H1 (cell line): Measurements from ENCODE around the gene DDX1. TPM values are rescaled to one million over a fixed set of nuclear protein-coding genes. Genes with fewer than 3 reads are reported as not detected.

Experiments
- CTCF ChIA-PET: fragments of 300-600 bp; sonication (Branson Sonifier 250); formaldehyde crosslinking; loops from one replicate; lab custom pipeline; 2021; ENCODE audit not compliant: partially characterized antibody; lab: Charles Lee
- POLR2A ChIA-PET: fragments of 300-600 bp; sonication (Branson Sonifier 250); formaldehyde crosslinking; loops from one replicate; lab custom pipeline; 2021; ENCODE audit warnings: inconsistent platforms; ENCODE audit not compliant: partially characterized antibody; lab: Charles Lee
- DNase-seq, 2 experiments: peaks; one replicate each; pipeline versions ENCODE4 v3.0.0 to v3.0.0-alpha.2; 2010 to 2022; ENCODE audit warnings: low spot score in 2 of 2, low read depth in 1 of 2, mixed read lengths in 1 of 2
- FAIRE-seq: peaks from 2 replicates; lab custom pipeline; 2011; peaks lifted over from hg19 to GRCh38; lab: Jason Lieb, UNC
- H2AFZ ChIP-seq: 2 replicates; pipeline ENCODE4 v1.8.1; 2012; ENCODE audit warnings: low read length, inconsistent platforms
- H2AK5ac ChIP-seq: 2 replicates; pipeline ENCODE4 v1.6.1; 2013; ENCODE audit warnings: low read depth, low read length
- H2BK120ac ChIP-seq: replicated peaks from 2 replicates; pipeline ENCODE3; 2013; ENCODE audit warnings: low read depth, low read length, inconsistent platforms
- H2BK12ac ChIP-seq: 2 replicates; pipeline ENCODE4 v1.6.1; 2013; ENCODE audit warnings: low read depth, low read length
- H2BK15ac ChIP-seq: 2 replicates; pipeline ENCODE4 v1.6.1; 2013; ENCODE audit warnings: low read length
- H2BK20ac ChIP-seq: 2 replicates; pipeline ENCODE4 v1.6.1; 2013; ENCODE audit warnings: low read length
- H2BK5ac ChIP-seq: 2 replicates; pipeline ENCODE4 v1.6.1; 2013; ENCODE audit warnings: low read depth, low read length
- H3K14ac ChIP-seq: 2 replicates; pipeline ENCODE4 v1.6.1; 2013; ENCODE audit warnings: inconsistent platforms; ENCODE audit not compliant: insufficient read length
- H3K18ac ChIP-seq: 2 replicates; pipeline ENCODE4 v1.6.1; 2013; ENCODE audit warnings: low read length; ENCODE audit errors: extremely low read depth
- H3K23ac ChIP-seq: 2 replicates; pipeline ENCODE4 v1.6.1; 2013; ENCODE audit warnings: inconsistent platforms; ENCODE audit not compliant: insufficient read length
- H3K23me2 ChIP-seq: 2 replicates; pipeline ENCODE4 v1.6.1; 2013; ENCODE audit warnings: low read depth, low read length
- H3K27ac ChIP-seq: 2 replicates; pipeline ENCODE4 v1.6.1; 2011; ENCODE audit warnings: low read depth, low read length, inconsistent platforms
- H3K27me3 ChIP-seq, 4 experiments: replicated peaks in 1 of 4; 1 replicate in 1 of 4; 2 replicates in 3 of 4; pipeline versions ENCODE4 v1.6.1 to v1.8.1; 2011 to 2013; ENCODE audit warnings: low read length in 3 of 4, mild to moderate bottlenecking in 3 of 4, inconsistent platforms in 2 of 4, mixed read lengths in 2 of 4, moderate library complexity in 1 of 4; ENCODE audit not compliant: control insufficient read depth in 3 of 4, insufficient read depth in 3 of 4; ENCODE audit errors: extremely low read depth in 1 of 4
- H3K36me3 ChIP-seq, 4 experiments: 2 replicates each; pipeline versions ENCODE4 v1.6.1 to v1.8.1; 2011 to 2013; ENCODE audit warnings: mild to moderate bottlenecking in 4 of 4, low read length in 3 of 4, moderate library complexity in 2 of 4, control low read depth in 1 of 4, inconsistent platforms in 1 of 4; ENCODE audit not compliant: insufficient read depth in 4 of 4, control insufficient read depth in 2 of 4
- H3K4ac ChIP-seq: replicated peaks from 2 replicates; pipeline ENCODE3; 2013; ENCODE audit warnings: low read length, low read depth, mixed read lengths, inconsistent platforms; ENCODE audit not compliant: insufficient read length
- H3K4me1 ChIP-seq, 4 experiments: replicated peaks in 1 of 4; 1 replicate in 1 of 4; 2 replicates in 3 of 4; pipeline versions ENCODE4 v1.6.1 to v1.8.1; 2011 to 2013; ENCODE audit warnings: low read length in 3 of 4, inconsistent platforms in 2 of 4, mixed read lengths in 1 of 4; ENCODE audit not compliant: insufficient read depth in 4 of 4, control insufficient read depth in 3 of 4
- H3K4me2 ChIP-seq, 2 experiments: 2 replicates each; pipeline versions ENCODE4 v1.6.1 to v1.8.1; 2011 to 2013; ENCODE audit warnings: low read depth in 2 of 2, low read length in 2 of 2, control low read depth in 1 of 2, inconsistent platforms in 1 of 2, mild to moderate bottlenecking in 1 of 2; ENCODE audit not compliant: insufficient read depth in 1 of 2
- H3K4me3 ChIP-seq, 4 experiments: fragments of 200-600, 300-600 bp in 1 of 4; sonication (generic), shearing (Covaris generic), sonication (Bioruptor Twin) in 1 of 4; 2 replicates each; pipeline versions ENCODE4 v1.5.1 to v1.8.1; 2011 to 2016; ENCODE audit warnings: low read length in 4 of 4, low read depth in 3 of 4, control low read depth in 2 of 4, inconsistent platforms in 2 of 4, mild to moderate bottlenecking in 2 of 4, mixed read lengths in 1 of 4, moderate library complexity in 1 of 4; ENCODE audit not compliant: insufficient read depth in 2 of 4; ENCODE audit errors: extremely low read depth in 1 of 4
- H3K56ac ChIP-seq: replicated peaks from 2 replicates; pipeline ENCODE3; 2013; ENCODE audit warnings: low read depth, mild to moderate bottlenecking, mixed read lengths, low read length, inconsistent platforms; ENCODE audit not compliant: insufficient read length
- H3K79me1 ChIP-seq: 2 replicates; pipeline ENCODE4 v1.6.1; 2013; ENCODE audit warnings: low read depth, low read length, control low read depth
- H3K79me2 ChIP-seq, 2 experiments: 2 replicates each; pipeline versions ENCODE4 v1.6.1 to v1.8.1; 2012 to 2013; ENCODE audit warnings: low read length in 2 of 2, mild to moderate bottlenecking in 2 of 2, inconsistent platforms in 1 of 2; ENCODE audit not compliant: insufficient read depth in 2 of 2, control insufficient read depth in 1 of 2
- H3K9ac ChIP-seq, 4 experiments: replicated peaks in 1 of 4; 1 replicate in 1 of 4; 2 replicates in 3 of 4; pipeline versions ENCODE4 v1.6.1 to v1.8.1; 2011 to 2013; ENCODE audit warnings: low read depth in 3 of 4, low read length in 3 of 4, control low read depth in 2 of 4, mild to moderate bottlenecking in 2 of 4, moderate library complexity in 2 of 4, inconsistent platforms in 1 of 4; ENCODE audit errors: extremely low read depth in 1 of 4
- H3K9me3 ChIP-seq, 2 experiments: 2 replicates each; pipeline versions ENCODE4 v1.6.1 to v1.8.1; 2012 to 2013; ENCODE audit warnings: mild to moderate bottlenecking in 2 of 2, moderate library complexity in 2 of 2, control low read depth in 1 of 2, inconsistent platforms in 1 of 2, low read depth in 1 of 2, low read length in 1 of 2, mixed read lengths in 1 of 2; ENCODE audit not compliant: insufficient read depth in 2 of 2
- H4K20me1 ChIP-seq, 2 experiments: replicated peaks in 1 of 2; 2 replicates each; pipeline versions ENCODE3 to v1.8.1; 2011 to 2013; ENCODE audit warnings: inconsistent platforms in 2 of 2, low read length in 2 of 2, mild to moderate bottlenecking in 1 of 2; ENCODE audit not compliant: insufficient read depth in 2 of 2, control insufficient read depth in 1 of 2
- H4K5ac ChIP-seq: 2 replicates; pipeline ENCODE4 v1.6.1; 2013; ENCODE audit warnings: low read length, low read depth, mixed read lengths, inconsistent platforms; ENCODE audit not compliant: insufficient read length
- H4K8ac ChIP-seq: 2 replicates; pipeline ENCODE4 v1.8.0; 2013; ENCODE audit warnings: mild to moderate bottlenecking, moderate library complexity, low read length, inconsistent platforms; ENCODE audit not compliant: insufficient read depth; ENCODE audit errors: extremely low read depth
- H4K91ac ChIP-seq: replicated peaks from 2 replicates; pipeline ENCODE3; 2013; ENCODE audit warnings: low read length, mixed read lengths, inconsistent platforms; ENCODE audit not compliant: insufficient read length
- BCL11A ChIP-seq, 2 experiments: IDR thresholded peaks; one replicate each; pipeline ENCODE4 v1.6.1; 2011; ENCODE audit warnings: low read depth in 2 of 2, low read length in 2 of 2, mild to moderate bottlenecking in 2 of 2
- JUN ChIP-seq: IDR thresholded peaks from 2 replicates; pipeline ENCODE4 v1.6.1; 2011; ENCODE audit warnings: low read depth, mild to moderate bottlenecking, improper control_type of control experiment, low read length
- RBBP5 ChIP-seq: IDR thresholded peaks from 2 replicates; pipeline ENCODE4 v1.7.1; 2012; ENCODE audit warnings: low read depth, mild to moderate bottlenecking, inconsistent platforms, low read length, moderate library complexity, borderline replicate concordance
- TEAD4 ChIP-seq: IDR thresholded peaks from 2 replicates; pipeline ENCODE4 v1.6.1; 2012; ENCODE audit warnings: low read depth, low read length, inconsistent platforms, mixed read lengths
- ZNF274 ChIP-seq: IDR thresholded peaks from 2 replicates; pipeline ENCODE4 v1.7.0; 2012; ENCODE audit warnings: low read length, borderline replicate concordance; ENCODE audit errors: extremely low read depth
- WGBS, 2 experiments: shearing (Covaris generic) in 1 of 2; methylation state at CpG; one replicate each; pipeline versions ENCODE4 v1.1.6 to v1.1.7; 2013 to 2015; ENCODE audit warnings: low lambda C conversion rate in 2 of 2, mixed read lengths in 2 of 2, inconsistent platforms in 1 of 2, low coverage in 1 of 2, missing lambda C conversion rate in 1 of 2; ENCODE audit not compliant: insufficient replicate concordance in 2 of 2, insufficient coverage in 1 of 2, insufficient read length in 1 of 2; ENCODE audit errors: extremely low coverage in 1 of 2, missing lambda C conversion rate in 1 of 2; 5-methylcytosine and 5-hydroxymethylcytosine counted together
- polyA plus RNA-seq, 7 experiments: library from polyadenylated mRNA; depleted of rRNA in 3 of 7; stranded (reverse) in 5 of 7; unstranded in 2 of 7; fragments of >200 nt in 5 of 7; fragments of 200-250 nt in 2 of 7; gene quantifications; 1 replicate in 5 of 7; 2 replicates in 1 of 7; 4 replicates in 1 of 7; pipeline versions ENCODE4 v1.2.1 to v1.2.3, GENCODE V29; 2011 to 2013; ENCODE audit warnings: missing spikeins in 2 of 7, mixed read lengths in 2 of 7
- total RNA-seq: library from RNA; stranded (reverse); fragmentation: NEBNext Ultra II Directional; extraction: Animal tissue kit (Norgen Biotek cat#: 25700); gene quantifications from 2 replicates; pipeline ENCODE4 v1.2.1, GENCODE V29; 2021

Gene DDX1
- total and polyA plus RNA-seq, 2 of the 8 experiments (the other 6 are each of a cell fraction or from before 2014, with no cell fraction given): 51.1 to 161 TPM

DNA sequence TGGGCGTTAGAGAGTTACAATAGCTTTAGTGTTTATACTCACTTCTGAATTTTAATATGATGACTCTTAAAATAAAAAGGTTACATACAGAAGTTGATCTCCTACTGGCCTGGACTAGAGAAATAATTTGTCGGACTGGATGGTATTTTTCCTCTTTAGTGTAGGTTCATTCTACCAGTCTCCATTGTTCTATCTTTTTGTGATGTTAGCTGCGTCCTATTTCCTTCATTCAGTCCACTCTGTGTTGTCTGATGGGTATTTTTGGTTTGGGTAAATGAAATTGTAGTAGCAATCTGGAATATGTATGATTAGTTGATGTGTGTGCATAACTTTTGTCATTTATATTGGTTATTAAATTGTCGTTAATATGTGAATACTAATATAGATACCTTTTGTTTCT, 5.3 kb downstream of the DDX1 start:
- Histone ChIP-seq H3K14ac (no peak overlapping the region), H2AFZ (no peak overlapping the region), H3K79me2 (peaks cover 8 to 31% of the 10 kb centered on the region in 2 experiments), H2BK5ac (no peak overlapping the region), H3K4me3 (no peak overlapping the region), H3K4me1 (peaks cover 0 to 3% (median 0%) of the 10 kb centered on the region in 4 experiments; a peak in 1 of 7 replicates), H3K18ac (no peak overlapping the region), H2AK5ac (no peak overlapping the region), H3K56ac (no peak overlapping the region), H2BK120ac (no peak overlapping the region), H3K27ac (no peak overlapping the region), H2BK12ac (no peak overlapping the region), H3K36me3 (peaks cover 16 to 69% (median 52%) of the 10 kb centered on the region in 4 experiments), H4K20me1 (peaks cover 0 to 7% of the 10 kb centered on the region in 2 experiments), H2BK15ac (no peak overlapping the region), H3K79me1 (no peaks in the 10 kb centered on the region), H3K23me2 (no peaks in the 10 kb centered on the region), H4K5ac (no peak overlapping the region), H3K4ac (no peak overlapping the region), H2BK20ac (no peak overlapping the region), H4K91ac (no peak overlapping the region), H3K27me3 (no peaks in the 10 kb centered on the region), H3K9me3 (no peaks in the 10 kb centered on the region), H4K8ac (no peak overlapping the region), H3K23ac (no peak overlapping the region), H3K4me2 (no peak overlapping the region), H3K9ac (no peak overlapping the region)
- CTCF ChIA-PET: no interaction called here
- POLR2A ChIA-PET: interaction anchor here (0.8 to 2.0 kb wide), 2 partner anchors 16 to 22 kb away, joined by 3 to 4 read pairs; no protein-coding TSS in a partner anchor
- DNase-seq (no peak), FAIRE-seq (no peak)
- WGBS, 2 experiments: 83% methylated on average over 4 of the region's 4 CpGs; no CpG with 5 or more reads in 1 of the 2 experiments
- TF ChIP-seq JUN (no peak), BCL11A (IDR thresholded peaks at IDR 0.05; ENCODE audit: low read depth in 2 of 2, low read length in 2 of 2) (no peak), ZNF274 (no peak), TEAD4 (no peak), RBBP5 (no peak)
